T-helper 1 cell treated with Interleukin-12 subunit alpha and Interleukin-12 subunit beta and Interleukin-4 antibody, amounts not matched to agents 30 μg/mL and 1 μg/mL, for 36 hours (primary cell): Measurements from ENCODE around the gene CTIF.

Experiments used
- H3K27ac Mint-ChIP-seq: one replicate; pipeline ENCODE4 v1.8.0; 2021; ENCODE audit warnings: mild to moderate bottlenecking, mixed read lengths
- H3K27me3 Mint-ChIP-seq: one replicate; pipeline ENCODE4 v1.8.0; 2021; ENCODE audit warnings: low read depth, mixed read lengths
- H3K36me3 Mint-ChIP-seq: one replicate; pipeline ENCODE4 v1.8.0; 2021; ENCODE audit warnings: low read depth, mixed read lengths
- H3K4me1 Mint-ChIP-seq: one replicate; pipeline ENCODE4 v1.8.0; 2021; ENCODE audit warnings: low read depth, mixed read lengths
- H3K4me3 Mint-ChIP-seq: one replicate; pipeline ENCODE4 v1.8.0; 2021; ENCODE audit warnings: mild to moderate bottlenecking, moderate library complexity, mixed read lengths
- H3K9me3 Mint-ChIP-seq: one replicate; pipeline ENCODE4 v1.8.0; 2021; ENCODE audit warnings: mixed read lengths

Gene CTIF

DNA sequence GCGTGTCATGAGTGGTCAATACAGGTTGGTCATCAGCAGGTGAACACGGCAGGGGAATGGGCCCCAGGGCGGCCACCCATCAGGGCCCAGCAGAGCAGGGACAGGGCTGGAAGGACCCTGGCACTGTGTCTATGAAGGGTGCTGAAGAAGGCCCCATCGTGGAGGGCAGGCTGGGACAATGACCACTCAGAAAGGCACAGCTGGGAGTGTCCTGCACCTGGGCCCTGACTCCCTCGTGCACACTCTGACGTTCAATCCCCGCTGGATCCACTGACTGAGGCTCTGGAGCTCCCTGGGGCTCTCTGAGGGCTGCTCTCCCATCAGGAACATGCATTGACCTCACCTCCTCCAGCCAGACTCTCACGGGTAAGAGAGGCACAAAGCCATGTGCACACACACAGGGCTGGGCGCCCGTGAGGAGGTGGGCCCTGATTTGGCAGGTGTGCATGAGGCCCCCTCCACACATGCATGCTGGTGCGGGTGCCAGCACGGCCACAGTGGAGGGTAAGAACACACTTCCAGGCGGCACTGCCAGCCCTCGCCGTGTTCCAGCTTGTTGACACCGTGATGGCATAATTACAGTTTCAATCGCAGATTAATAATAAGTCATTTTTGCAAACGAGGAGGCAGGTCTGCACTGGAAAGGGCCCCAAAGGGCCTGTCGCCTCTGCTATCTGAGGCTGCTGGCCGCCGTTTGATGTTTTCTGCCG is 353.5 kb downstream of the CTIF start:
- H3K36me3 Mint-ChIP-seq, result peaks cover 3% of the 10 kb centered on the region
- H3K27ac Mint-ChIP-seq, result no peak overlapping the region
- H3K9me3 Mint-ChIP-seq, result no peaks in the 10 kb centered on the region
- peaks cover 10% of the 10 kb centered on the region for H3K4me1 Mint-ChIP-seq
- no peaks in the 10 kb centered on the region for H3K27me3 Mint-ChIP-seq
- no peak overlapping the region for H3K4me3 Mint-ChIP-seq

DNA sequence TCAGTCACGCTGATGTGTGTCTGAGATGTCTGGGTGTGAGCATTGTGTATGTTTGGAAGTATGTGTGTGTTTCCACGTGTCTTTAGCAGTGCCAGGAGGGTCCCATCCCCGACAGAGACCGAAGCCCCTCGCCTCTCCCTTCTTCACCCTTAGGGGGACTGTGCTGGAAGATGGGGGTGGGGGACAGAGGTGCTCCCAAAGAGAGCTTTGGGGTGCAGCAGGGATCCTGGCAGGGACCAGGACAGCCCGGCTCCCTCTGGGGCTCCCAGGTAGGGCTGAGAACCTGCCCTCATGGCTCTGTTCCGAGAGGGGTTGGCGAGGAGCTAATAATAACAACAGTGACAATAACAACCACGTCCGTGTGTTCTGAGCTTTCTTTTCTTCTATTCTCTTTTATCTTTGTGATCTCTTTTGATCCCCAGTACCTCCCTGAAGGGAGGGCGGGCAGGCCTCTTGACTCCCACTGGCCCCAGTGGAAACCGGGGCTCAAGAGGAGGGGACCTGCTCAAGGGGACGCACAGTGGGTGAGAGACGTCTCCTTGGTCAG is 354.3 kb downstream of the CTIF start:
- peaks cover 10% of the 10 kb centered on the region for H3K4me1 Mint-ChIP-seq
- no peaks in the 10 kb centered on the region for H3K27me3 Mint-ChIP-seq
- H3K9me3 Mint-ChIP-seq, result no peaks in the 10 kb centered on the region
- H3K36me3 Mint-ChIP-seq, result peaks cover 3% of the 10 kb centered on the region
- H3K27ac Mint-ChIP-seq, result no peak overlapping the region
- H3K4me3 Mint-ChIP-seq, result no peak overlapping the region

DNA sequence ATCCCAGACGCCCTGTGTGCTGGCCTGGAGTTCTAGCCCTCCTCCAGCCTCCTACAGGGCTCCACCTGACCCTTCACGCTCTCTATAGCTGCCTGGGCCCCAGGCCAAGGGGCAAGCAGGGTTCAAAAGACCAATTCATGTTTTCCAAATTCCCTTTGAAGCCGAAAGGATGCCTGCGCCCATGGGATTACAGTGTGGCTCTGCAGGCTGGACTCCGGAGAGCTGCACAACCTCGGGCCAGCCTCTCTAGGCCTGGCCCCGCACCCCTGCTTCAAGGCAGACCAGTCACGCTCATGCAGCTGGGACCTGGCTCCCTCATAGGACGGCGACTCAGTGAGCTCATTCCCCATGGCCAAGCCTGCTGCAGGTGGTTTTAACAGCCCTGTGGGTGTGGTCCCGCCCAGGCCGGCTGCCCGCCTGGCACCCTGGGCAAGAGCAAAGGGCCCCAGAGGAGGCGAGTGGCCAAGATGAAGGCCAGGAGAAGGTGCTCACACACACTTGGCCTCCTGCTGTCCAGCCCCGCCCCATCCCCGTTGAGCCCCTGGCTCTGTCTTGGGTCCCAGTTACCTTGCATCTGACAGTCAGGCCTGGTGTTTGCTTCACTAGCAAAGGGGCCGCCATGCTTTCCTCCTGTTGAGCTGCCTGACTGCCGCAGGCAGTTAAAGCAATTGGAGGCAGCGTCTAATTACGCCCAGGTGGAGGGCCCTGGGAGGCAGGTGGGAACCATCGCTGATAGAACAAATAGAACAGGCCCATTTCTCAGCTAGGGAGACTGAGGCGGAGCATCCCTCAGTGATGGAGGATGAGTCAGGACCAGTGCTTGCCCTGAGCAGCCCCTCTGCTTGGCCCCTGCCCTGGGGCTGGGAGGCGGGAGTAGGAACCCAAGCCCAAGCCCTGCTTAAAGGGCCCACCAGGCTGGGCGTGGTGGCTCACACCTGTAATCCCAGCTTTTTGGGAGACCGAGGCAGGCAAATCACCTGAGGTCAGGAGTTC is 355.1 kb downstream of the CTIF start:
- Mint-ChIP-seq H3K4me3 (no peak overlapping the region), H3K9me3 (no peaks in the 10 kb centered on the region), H3K36me3 (peaks cover 3% of the 10 kb centered on the region), H3K27ac (no peak overlapping the region), H3K27me3 (no peaks in the 10 kb centered on the region), H3K4me1 (peaks cover 10% of the 10 kb centered on the region)

DNA sequence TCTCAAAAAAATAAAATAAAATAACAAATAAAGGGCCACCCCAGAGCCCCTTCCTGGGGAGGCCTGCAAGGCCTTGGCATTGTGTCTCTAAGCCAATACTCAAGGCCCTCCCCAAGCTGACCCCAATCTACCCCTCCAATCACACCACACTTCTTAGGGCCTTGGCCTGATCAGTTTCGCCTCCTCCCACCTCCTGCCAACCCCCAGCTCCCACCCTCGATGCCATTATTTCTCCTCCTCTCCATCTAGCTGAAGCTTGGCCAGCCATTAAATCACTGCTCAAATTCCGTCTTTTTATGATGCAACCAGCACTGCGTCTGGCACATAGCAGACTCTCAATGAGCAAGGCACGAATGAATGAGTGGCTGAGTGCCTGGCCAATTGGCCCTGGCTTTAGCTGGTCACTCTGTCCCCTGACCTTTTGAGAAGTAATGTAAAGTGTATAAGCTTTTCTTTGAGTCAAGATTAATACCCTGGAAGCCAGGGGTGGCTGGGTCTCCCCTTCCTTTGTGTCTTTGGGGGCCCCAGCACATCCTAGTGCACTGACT is 356.0 kb downstream of the CTIF start:
- no peak overlapping the region for H3K27ac Mint-ChIP-seq
- no peak overlapping the region for H3K4me3 Mint-ChIP-seq

DNA sequence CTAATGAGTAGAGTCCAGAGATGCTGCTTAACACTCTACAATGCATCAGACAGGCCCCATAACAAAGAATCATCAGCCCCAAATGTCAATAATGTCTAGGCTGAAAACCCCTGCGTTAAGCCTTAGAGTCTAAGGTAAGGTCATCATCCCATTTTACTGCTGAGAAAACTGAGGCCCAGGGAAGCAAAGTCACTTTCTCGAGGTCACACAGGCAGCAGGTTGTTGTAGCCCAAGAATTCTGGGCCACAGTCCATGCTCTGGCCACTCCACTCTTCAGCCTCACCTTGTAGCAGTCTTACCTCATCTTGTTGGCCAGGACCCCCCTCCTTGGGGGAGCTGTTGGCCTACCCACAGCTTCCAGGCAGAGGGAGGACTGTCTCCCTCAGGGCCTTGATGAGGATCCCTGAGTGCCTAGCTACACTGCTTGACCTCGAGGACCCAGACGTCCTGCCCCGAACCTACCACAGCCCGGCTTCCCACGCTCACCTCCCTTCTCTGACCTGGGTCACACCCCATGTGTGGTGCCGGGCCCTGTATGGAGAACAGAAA is 357.6 kb downstream of the CTIF start:
- Mint-ChIP-seq H3K9me3 (peaks cover 6% of the 10 kb centered on the region), H3K27me3 (peaks cover 4% of the 10 kb centered on the region), H3K36me3 (peaks cover 5% of the 10 kb centered on the region), H3K4me3 (no peak overlapping the region), H3K27ac (peak overlapping the region; percentile 52), H3K4me1 (peaks cover 16% of the 10 kb centered on the region)

More for the DNA sequence above, 356.0 kb downstream of the CTIF start:
- H3K4me1 Mint-ChIP-seq, result peaks cover 12% of the 10 kb centered on the region
- peaks cover 5% of the 10 kb centered on the region for H3K36me3 Mint-ChIP-seq
- H3K9me3 Mint-ChIP-seq, result peaks cover 6% of the 10 kb centered on the region
- H3K27me3 Mint-ChIP-seq, result peaks cover under 1% of the 10 kb centered on the region

DNA sequence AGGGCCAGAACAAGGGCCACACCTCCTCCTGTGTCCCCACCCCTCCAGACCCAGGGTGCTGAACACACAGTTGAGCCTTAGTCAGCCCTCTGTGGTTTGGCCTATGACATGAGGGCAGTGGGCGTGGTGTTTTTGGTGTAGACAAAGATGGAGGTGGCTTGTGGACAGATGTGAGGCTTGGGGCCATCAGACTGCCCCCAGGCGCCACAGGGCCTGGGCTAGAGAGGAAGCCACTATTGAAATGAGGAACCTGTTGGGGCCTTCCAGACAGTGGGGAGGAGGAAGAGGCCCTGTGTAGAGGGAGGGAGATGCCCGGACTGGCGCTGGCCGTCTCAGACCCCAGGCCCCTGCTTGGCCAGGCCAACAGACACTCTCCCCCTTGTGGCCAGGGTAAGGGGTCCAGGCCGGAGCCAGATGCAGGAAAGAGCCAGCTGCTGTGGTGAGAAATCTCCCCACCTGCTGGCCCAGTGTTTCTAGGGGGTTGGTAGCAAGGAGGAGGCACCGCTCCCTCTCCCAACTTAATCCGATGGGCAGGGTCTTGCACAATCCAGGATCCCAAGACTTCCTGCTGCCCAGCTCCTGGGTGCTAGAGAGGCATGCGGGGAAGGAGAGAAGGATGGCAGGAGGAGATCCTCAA is 358.2 kb downstream of the CTIF start:
- Mint-ChIP-seq H3K4me3 (no peak overlapping the region), H3K4me1 (peaks cover 16% of the 10 kb centered on the region), H3K27me3 (peaks cover 4% of the 10 kb centered on the region), H3K9me3 (peaks cover 6% of the 10 kb centered on the region), H3K27ac (peak overlapping the region; percentile 52), H3K36me3 (peaks cover 6% of the 10 kb centered on the region)

DNA sequence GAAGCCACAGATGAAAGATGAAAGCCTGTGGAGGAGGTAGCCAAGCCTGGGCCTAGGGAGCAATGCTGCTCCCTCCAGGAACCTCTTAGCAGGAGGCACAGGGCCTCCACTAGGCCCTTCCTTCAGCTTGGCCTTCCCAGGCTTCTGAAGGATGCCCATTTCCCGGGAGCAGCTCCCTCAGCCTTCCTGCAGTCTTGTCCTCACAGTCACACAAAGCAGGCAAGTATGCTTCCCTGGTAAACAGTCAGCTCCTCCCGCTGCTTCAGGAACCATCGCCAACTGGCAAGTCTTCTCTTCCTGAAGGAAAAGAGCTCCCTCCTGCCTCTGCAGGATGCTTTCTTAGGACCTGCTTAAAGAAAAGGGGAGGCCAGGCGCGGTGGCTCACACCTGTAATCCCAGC is 358.7 kb downstream of the CTIF start:
- no peak overlapping the region for H3K4me3 Mint-ChIP-seq
- no peak overlapping the region for H3K27ac Mint-ChIP-seq
- peaks cover 16% of the 10 kb centered on the region for H3K4me1 Mint-ChIP-seq
- H3K36me3 Mint-ChIP-seq, result peaks cover 6% of the 10 kb centered on the region
- H3K27me3 Mint-ChIP-seq, result peaks cover 4% of the 10 kb centered on the region
- H3K9me3 Mint-ChIP-seq, result peaks cover 6% of the 10 kb centered on the region

DNA sequence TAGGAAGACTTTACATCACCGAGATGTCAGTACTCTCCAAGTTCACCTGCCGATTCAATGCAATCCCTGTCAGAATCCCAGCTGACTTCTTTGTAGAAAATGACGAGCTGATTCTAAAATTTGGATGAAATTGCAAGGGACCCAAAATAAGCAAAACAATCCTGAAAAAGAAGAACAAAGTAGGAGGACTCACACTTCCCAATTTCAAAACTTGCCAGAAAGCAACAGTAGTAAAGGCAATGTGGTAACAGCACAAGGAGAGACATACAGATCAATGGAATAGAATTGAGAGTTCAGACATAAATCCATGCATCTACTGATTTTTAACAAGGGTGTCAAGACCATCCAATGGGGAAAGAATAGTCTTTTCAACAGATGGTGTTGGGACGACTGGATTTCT is 359.7 kb downstream of the CTIF start:
- H3K4me1 Mint-ChIP-seq, result peaks cover 16% of the 10 kb centered on the region
- peaks cover 6% of the 10 kb centered on the region for H3K9me3 Mint-ChIP-seq
- peaks cover 6% of the 10 kb centered on the region for H3K36me3 Mint-ChIP-seq

DNA sequence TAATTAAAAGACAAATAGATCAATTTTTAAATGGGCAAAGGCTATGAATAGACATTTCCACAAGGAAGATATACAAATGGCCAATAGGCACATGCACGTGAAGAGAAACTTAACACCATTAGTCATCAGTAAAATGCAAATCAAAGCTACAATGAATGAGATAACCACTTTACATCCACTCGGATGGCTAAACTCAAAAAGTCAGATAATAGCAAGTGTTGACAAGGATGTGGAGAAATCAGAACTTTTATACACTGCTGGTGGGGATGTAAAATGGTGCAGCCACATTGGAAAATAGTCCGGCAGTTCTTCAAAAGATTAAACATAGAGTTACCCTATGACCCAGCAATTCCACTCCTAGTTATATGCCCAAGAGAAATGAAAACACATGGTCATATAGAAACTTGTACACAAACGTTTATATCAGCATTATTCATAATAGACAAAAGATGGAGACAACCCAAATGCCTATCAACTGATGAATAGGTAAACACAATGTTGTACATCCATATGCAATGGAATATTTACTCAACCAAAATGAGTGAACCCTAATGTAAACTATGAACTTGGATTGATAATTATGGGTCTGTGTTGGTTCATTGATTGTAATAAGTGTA is 360.8 kb downstream of the CTIF start:
- H3K4me3 Mint-ChIP-seq, result no peak overlapping the region
- H3K27me3 Mint-ChIP-seq, result peaks cover 10% of the 10 kb centered on the region
- H3K36me3 Mint-ChIP-seq, result peaks cover 11% of the 10 kb centered on the region
- H3K27ac Mint-ChIP-seq, result no peak overlapping the region
- peaks cover 13% of the 10 kb centered on the region for H3K9me3 Mint-ChIP-seq
- H3K4me1 Mint-ChIP-seq, result peaks cover 16% of the 10 kb centered on the region

More for the DNA sequence above, 359.7 kb downstream of the CTIF start:
- Mint-ChIP-seq H3K4me3 (no peak overlapping the region), H3K27ac (no peak overlapping the region), H3K27me3 (peaks cover 4% of the 10 kb centered on the region)

DNA sequence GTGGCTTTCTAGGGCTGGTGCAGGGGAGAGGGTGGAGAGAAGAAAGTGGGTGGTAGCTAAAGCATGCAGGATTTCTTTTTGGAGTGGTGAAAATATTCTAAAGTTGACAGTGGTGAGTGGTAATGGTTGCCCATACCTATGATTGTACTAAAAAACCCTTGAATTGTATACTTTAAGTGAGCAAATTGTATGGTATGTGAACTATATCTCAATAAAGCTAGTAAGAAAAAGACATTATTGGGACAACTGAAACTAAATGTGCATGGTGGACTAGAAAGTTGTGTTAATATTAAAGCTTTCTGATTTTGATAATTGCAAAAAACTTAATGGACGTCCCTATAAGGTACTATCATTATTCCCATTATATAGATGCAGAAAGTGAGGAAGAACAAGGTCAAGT is 361.6 kb downstream of the CTIF start:
- Mint-ChIP-seq H3K36me3 (peaks cover 11% of the 10 kb centered on the region), H3K4me1 (peaks cover 16% of the 10 kb centered on the region), H3K27ac (no peak overlapping the region), H3K27me3 (peaks cover 14% of the 10 kb centered on the region), H3K4me3 (no peak overlapping the region), H3K9me3 (peaks cover 21% of the 10 kb centered on the region)

DNA sequence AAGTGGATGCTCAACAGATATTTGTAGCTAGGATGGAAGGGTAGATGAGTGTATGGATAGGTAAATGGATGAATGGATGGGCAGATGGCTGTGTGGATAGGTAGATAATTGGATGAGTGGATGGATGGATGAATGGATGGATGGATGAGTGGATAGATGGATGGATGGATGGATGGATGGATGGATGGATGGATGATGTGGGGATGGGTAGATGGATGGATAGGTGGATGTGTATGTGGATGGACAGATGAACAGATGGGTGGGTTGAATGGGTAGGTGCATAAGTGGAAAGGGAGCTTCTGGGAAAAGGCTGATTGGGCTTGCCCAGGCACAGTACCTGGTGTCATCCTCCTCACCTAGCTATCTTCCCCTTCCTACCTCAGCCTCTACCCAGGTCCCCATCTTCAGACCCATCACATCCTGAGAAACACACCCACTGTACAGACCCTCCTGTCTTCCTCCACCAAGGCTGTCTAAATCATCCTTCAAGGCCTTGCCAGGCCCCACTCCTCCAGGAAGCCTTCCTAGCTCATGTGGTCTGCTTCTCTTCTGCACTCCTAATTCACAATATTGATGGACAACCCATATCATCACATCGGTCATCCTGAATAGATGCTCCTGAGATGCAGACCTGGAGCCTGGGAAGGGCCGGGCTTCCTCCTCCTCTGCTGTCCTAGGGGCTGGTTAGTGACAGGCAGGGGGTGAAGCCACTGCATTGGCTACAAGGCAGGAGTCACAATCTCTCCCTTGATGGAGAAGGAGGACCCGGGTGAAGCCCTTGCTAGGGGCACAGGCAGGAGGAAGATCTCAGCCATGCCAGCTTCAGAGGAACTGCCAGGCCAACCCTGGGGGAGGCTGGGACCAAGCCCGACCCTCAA is 362.6 kb downstream of the CTIF start:
- Mint-ChIP-seq H3K36me3 (peaks cover 11% of the 10 kb centered on the region), H3K4me1 (peaks cover 12% of the 10 kb centered on the region), H3K27me3 (peaks cover 22% of the 10 kb centered on the region), H3K27ac (no peak overlapping the region), H3K4me3 (no peak overlapping the region), H3K9me3 (peaks cover 22% of the 10 kb centered on the region)

DNA sequence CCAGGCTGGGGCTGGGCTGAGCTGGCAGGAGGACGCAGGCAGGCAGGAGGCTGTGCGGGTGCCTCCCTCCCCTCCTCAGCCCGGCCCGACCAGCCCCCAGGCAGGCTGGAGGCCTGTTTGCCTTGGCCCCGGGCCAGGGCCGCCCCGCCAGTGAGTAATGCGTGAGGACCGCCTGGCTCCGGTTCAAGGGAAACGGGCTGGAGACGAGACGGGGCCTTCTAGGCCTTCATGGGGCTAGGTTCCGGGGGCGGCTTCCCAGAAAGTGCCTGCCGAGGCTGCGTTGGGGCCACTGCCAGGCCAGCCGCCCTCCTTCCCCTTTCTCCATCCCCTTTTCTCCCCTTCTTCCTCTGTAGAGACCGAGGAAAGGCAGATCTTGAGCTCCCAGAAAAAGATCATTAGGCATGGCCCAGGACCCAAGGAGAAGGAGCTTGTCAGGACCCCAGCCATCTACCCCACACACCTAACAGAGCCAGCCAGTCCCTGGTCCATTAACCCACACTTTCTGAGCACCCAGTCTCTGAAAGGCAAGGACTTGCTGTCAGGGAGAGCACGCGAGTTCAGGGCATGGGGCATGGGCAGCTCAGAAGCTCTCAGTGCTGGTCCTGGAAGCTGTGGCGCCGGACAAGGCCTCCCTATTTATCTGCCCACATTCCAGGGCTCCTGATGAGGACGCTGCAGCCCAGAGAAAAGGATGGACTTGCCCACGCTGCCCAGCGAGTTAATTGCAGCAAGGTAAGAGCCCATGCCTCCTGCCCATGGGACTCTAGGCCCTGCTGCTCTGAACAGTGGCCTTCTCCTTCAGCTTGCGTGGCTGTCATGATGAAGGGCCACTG is 363.4 kb downstream of the CTIF start:
- Mint-ChIP-seq H3K36me3 (peaks cover 8% of the 10 kb centered on the region), H3K4me1 (peaks cover 6% of the 10 kb centered on the region), H3K27ac (no peak overlapping the region), H3K9me3 (peaks cover 22% of the 10 kb centered on the region), H3K4me3 (no peak overlapping the region), H3K27me3 (peaks cover 26% of the 10 kb centered on the region)
